ENCODE results near the gene CBFA2T2. TPM values are rescaled to one million over a fixed set of nuclear protein-coding genes. Genes with fewer than 3 reads are reported as not detected.

The CBFA2T2 gene
- total and polyA plus RNA-seq, 2 of the 4 experiments (the other 2 are of a cell fraction), result 3.8 to 6.2 TPM

GRCh38 chr20:33559212-33559611, 69.3 kb downstream of the CBFA2T2 start:
- ATAC-seq (ENCODE audit: low read depth), result no peak
- in situ Hi-C loops (cut with MboI; ENCODE audit: low sequenced_read_pairs), result no loop called here

More at GRCh38 chr20:33559212-33559611, 69.3 kb downstream of the CBFA2T2 start:
- ChIA-PET POLR2A (ENCODE audit: unreplicated experiment) (interaction anchor here (0.6 kb wide), 1 partner anchor 978 kb away, joined by 5 read pairs; no protein-coding TSS in a partner anchor), CTCF (no interaction called here)
- Histone ChIP-seq H2BK120ac (ENCODE audit: low read depth, low read length) (no peak overlapping the region), H3K27me3 (ENCODE audit: control insufficient read depth, insufficient read depth, low read length) (no peaks in the 10 kb centered on the region), H3K4me3 (ENCODE audit: insufficient read depth, low read depth, low read length) (no peak overlapping the region), H2AK9ac (replicated peaks; ENCODE audit: low read depth, low read length, poor library complexity) (no peak overlapping the region), H3K4me1 (ENCODE audit: control insufficient read depth, insufficient read depth, low read length) (peaks cover 6% of the 10 kb centered on the region), H4K5ac (ENCODE audit: low read depth, low read length) (no peak overlapping the region), H3K56ac (ENCODE audit: extremely low read depth, insufficient read depth, low read length) (no peak overlapping the region), H2BK5ac (ENCODE audit: low read depth, low read length, poor library complexity, severe bottlenecking) (no peak overlapping the region), H3K9me1 (ENCODE audit: insufficient read depth, low read length) (peaks cover 8% of the 10 kb centered on the region; the same call in 1 of the 2 replicates), H4K91ac (ENCODE audit: insufficient read depth, low read depth, low read length) (no peak overlapping the region), H3K23ac (ENCODE audit: low read depth, low read length) (no peak overlapping the region), H3K4me2 (ENCODE audit: low read depth, low read length) (no peak overlapping the region), H2AK5ac (ENCODE audit: low read depth, low read length) (no peak overlapping the region), H4K20me1 (ENCODE audit: insufficient read depth, low read length) (peaks cover 8% of the 10 kb centered on the region; the same call in 1 of the 2 replicates), H2AFZ (replicated peaks; ENCODE audit: low read length, poor library complexity) (no peak overlapping the region), H3K9me3 (ENCODE audit: control insufficient read depth, insufficient read depth, low read length) (no peaks in the 10 kb centered on the region), H4K8ac (ENCODE audit: low read depth in 2 of 2, low read length in 2 of 2) (no peak overlapping the region), H2BK20ac (ENCODE audit: low read depth, low read length) (no peak overlapping the region), H3K36me3 (ENCODE audit: control insufficient read depth, insufficient read depth, low read length) (no peaks in the 10 kb centered on the region), H2BK15ac (ENCODE audit: low read depth, low read length) (no peak overlapping the region), H3K18ac (ENCODE audit: low read depth, low read length) (no peak overlapping the region), H3K4ac (ENCODE audit: low read depth, low read length) (no peak overlapping the region), H3K27ac (ENCODE audit: insufficient read depth, low read length) (no peak overlapping the region), H3K14ac (replicated peaks; ENCODE audit: low read depth, low read length) (no peak overlapping the region), H3K79me1 (ENCODE audit: low read depth in 1 of 2, low read length in 2 of 2) (peaks cover 13 to 40% of the 10 kb centered on the region in 2 experiments; a peak in 3 of 4 replicates), H3K9ac (ENCODE audit: low read depth, low read length) (no peak overlapping the region)
- no TSS peak for BruUV-seq (replicated peaks)
- intact Hi-C loops (cut with micrococcal nuclease) (no loop called here), dilution Hi-C loops (cut with HindIII; ENCODE audit: low sequenced_read_pairs, unreplicated experiment) (no loop called here)
- no peak for DNase-seq
- 100% methylated on average over 1 of the region's 2 CpGs; no CpG with 5 or more reads in 1 of the 2 experiments for WGBS, 2 experiments (ENCODE audit: extremely low coverage in 2 of 2, insufficient read length in 1 of 2)
- no peak for TF ChIP-seq SMC3 (IDR thresholded peaks at IDR 0.05; ENCODE audit: low read depth, low read length)
- TF ChIP-seq BHLHE40 (IDR thresholded peaks at IDR 0.05; ENCODE audit: low read depth, low read length), result no peak
- TF ChIP-seq CHD1 (IDR thresholded peaks at IDR 0.05; ENCODE audit: low read depth, low read length), result no peak
- TF ChIP-seq MAFK (IDR thresholded peaks at IDR 0.05; ENCODE audit: low read depth, low read length), result no peak
- no peak for TF ChIP-seq CEBPB (IDR thresholded peaks at IDR 0.05; ENCODE audit: low read depth, low read length)
- no peak for TF ChIP-seq RAD21 (IDR thresholded peaks at IDR 0.05; ENCODE audit: low read length)

All from IMR-90 (cell line).